SIG-M5 treated with dmso at 0.1 percent for 504 hours (cell line): ENCODE data around the gene DUSP14.
"Not testable (repeated sequence)": the region's sequence is repeated elsewhere in the genome, so short reads cannot be mapped to it uniquely, and the experiment has no call there.

Experiments used
- DNase-seq: peaks from one replicate; lab custom pipeline; 2025; ENCODE audit not compliant: unreplicated experiment; lab: John Stamatoyannopoulos, UW

The DUSP14 gene

DNA sequence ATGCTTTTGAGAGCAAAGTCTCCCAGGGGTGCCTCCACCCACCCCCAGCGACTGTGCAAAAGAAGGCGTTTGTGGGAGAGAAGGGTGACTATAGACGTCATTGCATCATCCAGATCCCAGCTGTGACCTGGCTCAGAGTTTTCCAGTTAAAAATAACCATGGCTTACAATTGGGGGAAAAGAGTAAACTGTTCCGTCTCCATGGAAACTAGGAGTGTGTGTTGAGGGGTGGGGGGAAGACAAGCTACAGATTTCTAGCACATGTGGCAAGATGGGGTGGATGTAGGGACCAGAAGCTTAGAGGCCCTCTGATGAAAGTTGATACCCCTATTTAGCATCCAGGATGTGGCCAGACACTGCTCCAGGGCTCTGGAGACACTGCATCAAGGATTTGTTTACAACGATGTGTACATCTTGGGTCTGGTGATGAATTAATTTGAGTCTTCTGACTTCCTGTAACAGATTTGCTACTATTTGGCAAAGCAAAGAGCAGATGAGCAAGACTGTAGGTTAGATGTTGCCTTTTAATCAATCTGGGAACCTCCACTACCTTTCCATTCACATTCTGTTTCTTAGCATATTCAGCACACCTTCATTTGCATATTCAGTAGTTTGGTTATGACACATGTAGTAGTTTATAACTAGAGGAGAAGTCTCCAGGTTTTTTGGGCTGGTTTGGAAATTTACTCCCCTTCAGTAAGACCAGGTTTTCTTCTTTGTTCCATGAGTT, 6.2 kb upstream of the DUSP14 start:
- peak; percentile 48 for DNase-seq

DNA sequence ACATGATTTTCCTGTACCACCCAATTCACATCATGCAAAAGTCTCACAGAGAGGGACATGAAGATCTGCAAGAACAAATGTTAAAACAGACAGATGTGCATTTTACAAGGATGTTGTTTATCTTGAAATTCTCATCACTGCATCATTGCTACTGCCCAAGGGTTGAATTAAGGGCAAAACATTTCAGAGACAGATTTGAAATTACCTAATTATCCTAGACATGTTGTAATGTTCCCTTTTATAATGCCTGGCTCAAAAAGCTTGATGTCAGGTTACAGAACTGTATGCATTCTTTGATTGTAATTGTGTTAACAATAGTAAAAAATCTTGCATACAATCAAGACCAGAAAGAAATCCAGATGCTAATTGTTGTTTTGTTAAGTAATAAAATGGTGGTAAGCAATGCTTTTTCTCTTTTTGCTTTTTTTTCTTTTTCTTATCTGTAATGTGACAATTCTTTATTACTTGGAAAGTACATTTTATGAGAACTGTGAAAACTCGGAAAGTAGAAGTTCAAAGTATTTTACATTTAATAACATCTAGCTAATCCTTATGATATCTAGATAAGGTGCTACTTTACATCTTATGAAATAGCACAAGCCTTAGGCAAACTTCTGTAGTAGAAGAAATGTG, 3.6 kb upstream of the DUSP14 start:
- DNase-seq: no peak

DNA sequence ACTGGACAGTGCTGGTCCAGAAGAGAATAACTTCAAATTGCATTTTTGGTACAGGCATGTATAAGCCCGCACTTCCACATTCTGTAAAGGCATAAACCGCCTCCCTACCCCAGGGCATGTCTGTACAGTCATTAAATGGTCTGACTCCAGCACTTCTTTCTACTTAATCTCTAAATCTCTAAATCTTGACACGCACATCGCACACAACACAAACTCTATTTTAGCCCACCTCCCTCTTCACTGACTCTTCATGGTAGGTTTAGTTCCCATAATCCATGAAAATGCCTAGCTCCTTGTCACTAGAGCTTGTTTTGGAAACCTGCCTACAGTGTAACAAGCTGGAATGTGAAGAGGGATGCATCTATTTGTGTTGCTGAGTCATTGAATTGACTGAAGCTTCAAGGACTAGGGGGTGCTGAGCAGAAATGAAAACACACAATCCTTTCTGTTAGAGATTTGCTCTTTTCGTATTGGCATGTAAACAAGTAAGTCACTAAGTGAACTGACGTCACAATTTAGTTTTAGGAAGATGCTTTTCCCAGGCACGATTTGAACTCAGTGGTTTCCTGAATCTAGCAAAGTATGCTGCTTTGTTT, 1.6 kb upstream of the DUSP14 start:
- peak; percentile 60 for DNase-seq

DNA sequence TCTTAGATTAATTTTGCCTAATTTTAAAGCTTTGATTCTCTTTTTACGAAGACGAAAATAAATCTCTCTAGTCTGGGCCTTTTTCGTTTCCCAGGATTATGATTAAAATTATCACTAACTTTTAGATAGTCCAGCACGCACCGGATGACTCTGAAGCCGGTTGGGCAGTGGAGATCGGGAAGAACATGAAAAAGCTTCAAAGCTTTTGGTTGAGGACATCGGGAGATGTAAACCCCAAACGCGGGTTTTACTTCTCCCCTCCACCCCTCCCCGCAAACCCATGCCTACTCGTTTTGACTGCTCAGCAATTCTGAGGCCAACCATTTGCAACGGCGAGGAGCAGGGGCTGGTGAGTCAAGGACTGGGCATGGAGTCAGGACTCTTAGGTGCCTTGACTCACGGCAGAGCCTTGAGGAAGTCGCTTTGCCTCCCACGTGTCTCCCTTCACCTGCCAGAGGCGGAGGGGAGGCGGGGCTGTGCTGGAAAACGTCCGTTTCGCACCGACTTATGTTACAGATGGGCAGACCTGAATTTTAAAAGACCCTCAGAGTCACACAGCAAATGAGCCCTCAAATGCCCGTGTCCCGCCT, 989 bp upstream of the DUSP14 start:
- DNase-seq: peak; percentile 40

DNA sequence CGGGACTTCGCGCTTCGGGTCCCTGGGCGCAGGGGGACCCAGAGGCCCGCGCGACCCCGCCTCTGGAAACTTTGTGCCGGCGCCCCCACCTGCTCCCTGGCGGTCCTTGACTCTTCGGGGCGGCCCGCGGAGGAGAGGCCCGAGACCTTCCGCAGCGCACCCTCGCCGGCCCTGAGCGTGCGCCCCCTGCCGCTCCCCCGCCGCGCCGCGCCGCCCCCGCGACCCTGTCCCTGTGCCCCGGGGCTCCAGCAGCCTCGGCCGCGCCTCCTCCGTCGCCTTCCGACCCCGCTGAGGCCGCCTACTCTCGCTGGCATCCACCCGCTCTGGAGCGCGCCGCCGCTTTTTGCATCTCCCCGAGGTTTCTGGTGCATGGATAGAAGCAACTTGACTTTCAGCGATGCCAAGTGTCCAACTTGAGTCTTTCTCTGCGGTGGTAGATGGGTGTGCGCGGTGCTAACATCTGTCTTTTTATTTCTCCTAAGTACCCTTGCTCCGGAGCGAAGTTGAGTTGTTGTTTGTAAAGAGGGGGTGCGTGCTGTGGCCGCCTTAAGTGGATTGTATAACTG, 414 bp downstream of the DUSP14 start:
- peak; percentile 42 for DNase-seq

DNA sequence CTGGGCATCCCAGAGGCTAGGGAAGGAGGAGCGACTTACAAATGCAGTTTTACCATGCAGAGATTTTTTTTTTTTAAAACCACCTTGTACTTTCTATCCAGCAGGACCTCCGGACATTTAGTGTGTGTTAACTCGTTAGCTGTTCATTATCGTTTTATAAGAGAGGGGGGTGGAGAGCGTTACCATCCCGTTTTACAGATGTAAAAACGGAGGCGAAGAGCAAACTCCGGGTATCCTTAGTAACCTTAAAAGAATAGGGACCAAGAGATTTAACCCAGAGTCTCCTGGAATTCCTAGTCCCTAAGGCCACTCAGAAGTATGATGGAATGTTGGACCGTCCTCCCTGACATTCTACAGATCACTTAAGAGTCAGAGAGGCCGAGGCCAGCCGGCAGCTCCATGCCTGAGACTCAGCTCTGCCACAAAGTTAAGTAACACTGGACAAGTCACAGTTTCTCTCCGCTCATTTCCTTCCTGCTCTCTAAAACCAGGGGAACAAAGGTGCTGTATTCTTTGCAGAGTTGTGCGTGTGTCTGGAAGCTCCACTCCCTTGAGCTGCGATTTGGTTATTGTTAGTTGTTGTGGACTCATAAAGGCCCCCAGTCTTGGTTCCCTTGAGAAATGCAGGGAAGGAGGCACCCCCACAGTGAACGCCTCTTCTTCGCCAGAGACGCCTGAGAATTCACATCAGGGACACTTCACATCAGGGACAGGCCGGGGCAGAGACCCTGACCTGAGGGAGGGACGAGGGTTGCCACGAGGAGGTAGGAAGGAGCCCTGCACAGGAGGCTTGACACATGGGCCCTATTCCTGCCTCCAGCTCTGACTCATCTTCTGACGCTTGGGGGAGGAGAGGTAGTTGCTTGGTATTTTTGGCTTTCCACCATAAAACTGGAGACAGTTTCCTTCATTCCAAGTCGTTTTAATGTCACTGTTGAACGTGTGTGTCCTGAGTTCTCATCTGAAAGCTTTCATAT, 1.2 kb downstream of the DUSP14 start:
- peak; percentile 65 for DNase-seq

DNA sequence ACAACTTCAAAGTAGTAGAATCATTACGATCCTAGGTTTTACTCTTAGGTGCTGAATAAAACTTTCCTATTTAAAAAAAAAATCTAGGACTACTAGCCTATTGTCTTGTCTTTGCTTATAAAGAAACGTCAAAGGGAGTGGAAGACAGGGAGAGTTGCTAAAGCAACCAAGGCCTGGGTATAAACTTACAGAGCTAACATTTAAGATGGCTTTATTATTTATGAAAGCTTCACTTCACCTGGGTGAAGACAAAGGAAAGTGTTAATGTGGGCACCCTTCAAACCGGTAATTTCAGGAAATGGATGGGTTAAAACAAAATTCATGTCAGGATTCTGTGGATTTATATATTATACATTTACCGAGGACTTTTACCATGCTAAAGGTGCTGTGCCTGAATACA, 2.5 kb downstream of the DUSP14 start:
- DNase-seq: no peak

DNA sequence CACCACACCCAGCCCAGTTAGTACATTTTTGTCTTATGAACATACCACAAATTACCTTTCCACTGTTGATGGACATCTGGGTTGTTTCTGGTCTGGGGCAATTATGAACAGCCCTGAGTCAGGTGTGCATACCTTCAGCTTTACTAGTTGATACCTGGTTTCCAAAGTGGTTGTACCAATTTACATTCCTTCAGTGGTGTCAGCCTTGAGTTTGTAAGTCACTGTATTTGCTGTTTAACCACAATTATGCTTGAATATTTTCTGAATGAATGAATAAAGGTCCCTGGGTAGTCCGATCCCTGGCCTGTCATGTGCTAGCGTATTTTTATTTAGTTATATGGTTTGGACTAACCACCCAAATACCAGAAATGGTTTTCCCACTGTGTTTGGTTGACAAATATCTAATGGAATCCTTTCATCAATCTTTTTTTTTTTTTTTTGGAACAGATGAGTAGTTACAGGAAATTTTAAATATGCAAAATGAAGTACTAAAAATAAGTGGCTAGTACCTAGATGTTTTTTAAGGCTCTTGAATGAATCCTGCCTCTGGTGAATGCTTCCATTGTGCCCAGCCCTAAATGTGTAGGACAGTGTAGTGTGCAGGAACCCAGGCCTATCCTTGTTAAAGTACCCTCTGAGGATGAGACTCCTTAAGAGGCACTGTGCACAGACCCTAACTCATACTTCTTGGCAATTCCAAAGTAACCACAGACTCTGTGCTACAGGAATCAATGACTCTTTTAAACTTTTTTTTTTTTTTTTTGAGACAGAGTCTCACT, 3.7 kb downstream of the DUSP14 start:
- no peak for DNase-seq

DNA sequence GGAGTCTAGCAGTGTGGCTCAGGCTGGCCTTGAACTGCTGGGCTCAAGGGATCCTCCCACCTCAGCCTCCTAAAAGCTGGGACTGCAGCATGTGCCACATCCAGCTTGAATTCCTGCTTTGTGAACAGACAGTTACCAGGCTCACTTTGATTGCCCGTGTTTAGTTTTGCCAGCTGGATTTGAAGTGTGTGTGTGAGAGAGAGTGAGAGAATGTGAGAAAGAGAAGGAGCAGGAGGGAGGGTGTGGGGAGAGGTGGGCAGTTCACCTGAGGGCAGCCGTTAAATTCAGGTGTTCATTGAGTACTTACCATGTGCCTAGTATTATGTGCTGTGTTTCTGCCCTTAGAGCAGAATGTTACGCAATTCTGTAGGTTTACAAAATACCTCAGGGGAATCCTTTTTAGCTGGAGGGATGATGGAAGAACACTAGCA, 4.7 kb downstream of the DUSP14 start:
- no peak for DNase-seq

DNA sequence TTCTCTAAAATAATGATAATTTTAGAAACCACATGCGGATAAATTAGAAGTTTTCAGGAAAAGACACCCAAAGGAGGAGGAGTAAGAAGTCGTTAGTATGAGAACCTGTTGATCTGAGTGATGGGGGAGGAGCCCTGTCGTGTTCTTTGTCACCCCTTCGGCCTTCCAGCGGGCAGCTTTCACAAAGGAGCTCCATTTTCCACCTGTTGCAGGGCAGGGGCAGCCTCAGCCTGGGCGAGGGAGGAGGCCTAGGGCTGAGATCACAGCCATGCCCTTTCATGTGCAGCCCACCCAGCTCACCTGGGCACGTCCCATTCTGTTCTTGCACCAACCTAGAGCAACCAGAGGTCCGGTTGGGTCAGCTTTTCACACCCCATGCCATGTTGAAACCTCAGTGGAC, 5.3 kb downstream of the DUSP14 start:
- DNase-seq: no peak

DNA sequence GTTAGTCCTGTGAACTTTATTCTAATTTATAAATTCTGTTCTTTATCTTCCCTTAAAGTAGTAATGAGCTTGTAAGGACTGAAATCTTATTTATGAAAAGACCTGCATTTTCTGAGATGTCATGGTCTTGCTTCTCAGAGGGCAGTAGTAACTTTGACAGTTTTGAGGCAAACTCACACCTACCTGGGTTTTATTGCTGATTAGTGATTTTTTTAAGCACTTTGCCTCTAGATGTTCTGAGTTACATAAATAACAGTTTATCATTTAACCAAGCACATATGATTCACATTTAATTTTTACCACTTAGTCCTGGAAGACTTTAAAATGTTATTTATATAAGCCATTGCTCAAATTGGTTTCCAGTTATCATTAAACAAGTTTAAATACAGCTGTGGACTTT, 10.7 kb downstream of the DUSP14 start:
- no peak for DNase-seq

DNA sequence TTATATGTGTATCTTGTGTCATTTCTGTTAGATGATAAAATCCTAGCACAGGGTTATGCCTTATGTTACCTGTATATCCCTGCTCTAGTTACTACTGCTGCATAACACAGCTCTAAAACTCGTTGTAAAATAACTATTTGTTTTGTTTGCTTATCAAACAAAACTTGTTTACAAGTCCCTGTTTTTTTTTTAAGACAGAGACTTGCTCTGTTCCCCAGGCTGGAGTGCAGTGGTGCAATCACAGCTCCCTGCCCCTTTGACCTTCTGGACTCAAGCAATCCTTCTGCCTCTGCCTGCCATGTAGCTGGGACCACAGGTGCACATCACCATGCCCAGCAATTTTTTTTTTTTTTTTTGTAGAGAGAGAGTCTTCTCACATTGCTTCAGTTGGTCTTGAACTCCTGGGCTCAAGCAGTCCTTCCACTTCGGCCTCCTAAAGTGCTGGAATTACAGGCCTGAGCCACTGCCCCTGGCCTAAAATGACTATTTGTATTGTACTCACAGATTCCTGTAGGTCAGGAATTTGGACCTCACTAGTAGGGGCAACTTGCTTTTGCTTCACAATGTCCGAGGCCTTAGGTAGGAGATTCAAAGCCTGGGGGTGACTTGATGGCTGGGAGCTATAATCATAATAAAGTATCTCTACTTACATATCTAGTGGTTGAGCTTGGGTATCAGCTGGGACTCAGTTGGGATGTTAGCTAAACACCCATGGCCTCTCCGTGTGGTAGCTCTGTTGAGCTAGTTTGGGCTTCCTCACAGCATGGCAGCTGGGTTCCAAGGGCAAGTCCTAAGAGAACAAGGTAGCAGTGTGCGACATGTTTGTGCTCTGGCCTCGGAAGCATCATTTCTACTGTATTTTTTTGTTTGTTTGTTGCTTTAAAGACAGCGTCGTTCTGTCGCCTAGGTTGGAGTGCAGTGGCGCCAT, 12.6 kb downstream of the DUSP14 start:
- DNase-seq: no peak

DNA sequence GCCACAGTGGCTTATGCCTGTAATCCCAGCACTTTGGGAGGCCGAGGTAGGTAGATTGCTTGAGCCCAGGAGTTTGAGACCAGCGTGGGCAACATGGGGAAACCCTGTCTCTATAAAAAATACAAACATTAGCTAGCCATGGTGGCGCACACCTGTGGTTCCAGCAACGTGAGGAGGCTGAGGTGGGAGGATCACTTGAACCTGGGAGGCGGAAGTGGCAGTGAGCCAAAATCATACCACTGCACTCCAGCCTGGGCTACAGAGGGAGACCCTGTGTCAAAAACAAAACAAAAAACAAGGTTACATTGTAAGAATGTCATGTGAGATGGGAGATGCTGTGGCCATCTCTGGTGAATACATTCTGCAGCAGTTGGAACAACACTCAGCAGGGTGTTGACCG, 13.5 kb downstream of the DUSP14 start:
- DNase-seq: no peak

DNA sequence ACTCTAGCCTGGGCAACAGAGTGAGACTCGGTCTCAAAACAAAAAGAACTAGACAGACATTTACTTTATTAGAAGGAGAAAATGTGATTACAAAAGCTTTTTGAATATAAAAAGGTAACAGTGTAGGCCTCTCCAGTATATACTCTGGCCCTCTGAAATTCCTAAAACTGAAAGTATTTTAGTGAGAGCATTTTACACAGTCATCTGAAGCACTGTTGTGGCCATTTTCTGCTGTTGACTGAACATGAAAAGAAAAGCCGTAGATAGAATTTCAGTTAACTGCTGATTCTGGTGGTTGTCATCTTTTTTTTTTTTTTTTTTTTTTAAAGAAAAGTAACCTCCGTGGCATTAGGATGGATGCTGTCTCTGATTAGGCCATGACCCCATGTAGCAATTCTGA, 15.6 kb downstream of the DUSP14 start:
- DNase-seq: no peak

DNA sequence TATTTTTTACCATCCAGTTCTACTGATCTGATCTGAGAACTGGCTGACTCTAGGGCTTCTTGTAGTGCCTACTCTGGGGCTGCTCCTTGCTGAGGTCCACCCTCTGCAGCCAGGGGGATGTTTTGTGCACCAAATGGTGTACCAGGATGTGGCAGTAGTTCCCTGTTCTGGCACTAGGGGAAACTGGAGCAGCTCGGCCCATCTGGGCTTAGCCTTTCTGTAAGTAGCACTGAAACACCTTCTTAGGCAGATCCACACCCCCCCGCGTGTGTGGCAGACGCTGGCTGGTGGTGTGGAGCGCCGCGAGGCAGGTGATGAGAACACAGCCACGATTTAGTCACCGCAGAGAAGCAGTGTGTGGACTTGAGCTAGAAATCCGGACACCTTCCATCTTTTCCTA, 17.0 kb downstream of the DUSP14 start:
- DNase-seq: peak; percentile 25

DNA sequence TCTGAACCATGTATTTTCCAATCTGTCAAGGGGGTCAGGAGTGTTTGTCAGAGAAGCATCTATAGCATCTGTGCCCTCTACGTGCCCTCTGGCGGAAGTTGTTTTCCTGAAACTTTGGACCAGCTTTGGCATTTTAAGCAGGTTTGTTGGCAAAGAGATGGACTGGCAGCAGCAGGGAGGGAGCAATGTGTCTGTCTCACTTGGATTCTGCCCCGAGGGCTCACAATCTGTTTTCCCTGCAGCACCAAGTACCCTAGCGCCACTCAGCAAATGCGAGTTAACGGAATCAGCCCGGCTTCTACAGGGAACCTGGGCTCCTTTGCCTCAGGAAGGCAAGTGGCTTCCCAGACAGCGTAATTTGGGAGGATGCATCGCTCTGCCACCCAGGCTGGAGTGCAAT, 17.4 kb downstream of the DUSP14 start:
- no peak for DNase-seq

DNA sequence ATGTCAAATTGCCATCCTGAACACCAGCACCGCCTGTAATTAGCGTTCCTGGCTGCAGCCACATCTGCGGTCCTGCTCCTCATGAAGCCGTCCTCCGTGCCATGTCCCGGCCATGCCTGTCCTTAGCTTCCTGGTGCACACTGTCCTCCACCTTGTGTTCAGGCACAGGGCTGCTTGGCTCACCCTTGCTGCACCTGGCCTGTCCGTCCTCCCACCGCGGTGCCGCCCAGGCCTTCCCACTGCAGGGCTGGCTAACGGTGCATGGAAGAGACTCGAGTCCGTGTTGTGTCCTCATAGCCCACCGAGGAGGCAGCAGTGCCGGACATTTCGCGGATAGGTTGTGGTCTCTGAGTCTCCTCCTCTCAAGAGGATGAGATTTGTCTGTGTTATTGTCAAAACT, 20.4 kb downstream of the DUSP14 start:
- DNase-seq: no peak

DNA sequence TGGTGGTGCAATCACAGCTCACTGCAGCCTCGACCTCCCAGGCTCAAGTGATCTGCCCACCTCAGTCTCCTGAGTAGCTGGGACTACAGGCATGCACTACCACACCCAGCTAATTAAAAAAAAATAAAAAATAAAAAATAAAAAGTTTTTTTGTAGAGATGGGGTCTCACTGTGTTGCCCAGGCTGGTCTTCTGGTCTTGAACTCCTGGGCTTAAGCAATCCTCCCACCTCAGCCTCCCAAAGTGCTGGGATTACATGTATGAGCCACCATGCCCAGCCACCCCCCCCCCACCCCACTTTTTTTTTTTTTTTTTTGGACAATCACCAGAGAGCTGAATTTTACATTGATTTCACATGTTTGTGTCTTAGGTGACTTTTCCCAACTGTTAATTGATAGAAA, 22.0 kb downstream of the DUSP14 start:
- not testable (repeated sequence) for DNase-seq
